ENCODE measurements around the gene HOXC9.

The HOXC9 gene

GRCh38 chr12:54000116-54001114 lies at the start of gene HOXC9:
Gene HOXC9 (plus strand): TSS chr12:54000161. CDS start chr12:54000189, 28 bp downstream.
- DNase-seq (ENCODE audit: low spot score) = no peak

GRCh38 chr12:53950437-53950773 lies 49.6 kb upstream of the HOXC9 start:
- no peak for DNase-seq (ENCODE audit: low spot score)

- no peak for DNase-seq (ENCODE audit: low spot score)
Observed at GRCh38 chr12:53950789-53951576, 49.0 kb upstream of the HOXC9 start.

GRCh38 chr12:53951577-53952334 lies 48.2 kb upstream of the HOXC9 start:
- no peak for DNase-seq (ENCODE audit: low spot score)

GRCh38 chr12:53952335-53952694 lies 47.6 kb upstream of the HOXC9 start:
- no peak for DNase-seq (ENCODE audit: low spot score)

GRCh38 chr12:53952871-53953734 lies 46.9 kb upstream of the HOXC9 start:
- no peak for DNase-seq (ENCODE audit: low spot score)

GRCh38 chr12:53953831-53954693 lies 45.9 kb upstream of the HOXC9 start:
- no peak for DNase-seq (ENCODE audit: low spot score)

GRCh38 chr12:53954694-53955035 lies 45.3 kb upstream of the HOXC9 start, which contains the start of gene HOXC12:
Gene HOXC12 (plus strand): TSS chr12:53954903. CDS start chr12:53954930, 27 bp downstream.
- no peak for DNase-seq (ENCODE audit: low spot score)

- DNase-seq (ENCODE audit: low spot score) = no peak
Observed at GRCh38 chr12:53955036-53955775, 44.8 kb upstream of the HOXC9 start.

- no peak for DNase-seq (ENCODE audit: low spot score)
Observed at GRCh38 chr12:53955776-53956250, 44.1 kb upstream of the HOXC9 start.

GRCh38 chr12:53956251-53956887 lies 43.6 kb upstream of the HOXC9 start:
- DNase-seq (ENCODE audit: low spot score) = no peak

GRCh38 chr12:53956914-53957536 lies 42.9 kb upstream of the HOXC9 start:
- no peak for DNase-seq (ENCODE audit: low spot score)

- DNase-seq (ENCODE audit: low spot score) = no peak
Observed at GRCh38 chr12:53958128-53958527, 41.8 kb upstream of the HOXC9 start.

- DNase-seq (ENCODE audit: low spot score) = no peak
Observed at GRCh38 chr12:53959314-53959713, 40.6 kb upstream of the HOXC9 start.

- no peak for DNase-seq (ENCODE audit: low spot score)
Observed at GRCh38 chr12:53960187-53961024, 39.6 kb upstream of the HOXC9 start.

GRCh38 chr12:53961025-53961761 lies 38.8 kb upstream of the HOXC9 start:
- DNase-seq (ENCODE audit: low spot score) = no peak

- no peak for DNase-seq (ENCODE audit: low spot score)
Observed at GRCh38 chr12:53963005-53963404, 37.0 kb upstream of the HOXC9 start.

All from left forelimb (tissue), 1 donor.